HG02610 (cell line): Measurements from ENCODE around the gene SARS2.
A peak's percentile ranks its signal among the peaks of the same experiment; 100 is the strongest.

Experiments used
- ATAC-seq: cut with Tn5 transposase; IDR thresholded peaks from one replicate; pipeline ENCODE4 v1.9.1; 2021; ENCODE audit warnings: mild to moderate bottlenecking, moderate library complexity; ENCODE audit not compliant: unreplicated experiment

Gene SARS2

DNA sequence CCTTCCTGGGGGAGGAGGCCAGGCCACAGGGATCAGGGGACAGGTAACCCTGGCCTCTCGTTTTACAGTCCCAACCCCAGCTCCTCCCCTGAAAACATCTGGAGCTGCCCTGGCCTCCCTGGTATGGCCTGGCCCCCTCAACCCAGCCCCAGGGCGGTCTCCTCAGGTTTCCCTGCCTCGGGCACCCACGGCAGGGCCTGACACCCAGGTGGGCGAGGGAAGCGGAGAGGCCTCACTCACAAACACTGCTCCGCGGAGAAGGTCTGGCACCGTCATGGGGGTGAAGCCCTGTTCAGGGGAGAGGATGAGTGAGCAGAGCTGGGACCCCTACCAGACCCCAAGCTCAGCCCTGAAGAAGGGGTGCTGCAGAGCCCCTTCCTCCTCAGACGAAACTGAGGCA lies 12.0 kb downstream of the SARS2 start:
- no peak for ATAC-seq

DNA sequence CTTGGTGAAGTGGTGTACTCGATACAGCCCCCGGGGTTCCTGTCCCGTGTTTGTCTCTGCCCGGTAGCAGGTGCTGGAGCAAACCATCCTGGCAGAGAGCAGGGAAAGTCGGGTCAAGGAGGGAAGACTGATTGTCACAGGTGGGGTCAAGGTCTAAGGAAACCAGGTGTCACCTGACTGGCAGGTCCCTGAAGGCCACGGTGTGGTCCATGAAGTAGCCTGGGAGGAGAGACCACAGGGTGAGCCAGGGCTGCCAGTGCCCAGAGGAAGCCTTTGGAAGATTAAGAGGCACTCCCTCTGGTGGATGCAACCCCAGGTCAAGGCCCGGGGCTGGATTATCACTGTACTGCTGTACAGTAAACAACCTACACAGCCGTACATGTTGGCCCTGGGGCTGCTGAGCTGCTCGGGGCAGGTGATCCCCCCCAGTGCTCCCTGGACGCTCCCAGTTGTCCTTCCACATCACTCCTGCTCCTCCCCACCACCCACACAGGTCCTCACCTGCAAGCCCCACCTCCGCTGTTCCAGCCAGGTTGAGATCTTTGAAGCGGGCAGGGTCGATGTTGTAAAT lies 12.6 kb downstream of the SARS2 start:
- ATAC-seq: no peak

DNA sequence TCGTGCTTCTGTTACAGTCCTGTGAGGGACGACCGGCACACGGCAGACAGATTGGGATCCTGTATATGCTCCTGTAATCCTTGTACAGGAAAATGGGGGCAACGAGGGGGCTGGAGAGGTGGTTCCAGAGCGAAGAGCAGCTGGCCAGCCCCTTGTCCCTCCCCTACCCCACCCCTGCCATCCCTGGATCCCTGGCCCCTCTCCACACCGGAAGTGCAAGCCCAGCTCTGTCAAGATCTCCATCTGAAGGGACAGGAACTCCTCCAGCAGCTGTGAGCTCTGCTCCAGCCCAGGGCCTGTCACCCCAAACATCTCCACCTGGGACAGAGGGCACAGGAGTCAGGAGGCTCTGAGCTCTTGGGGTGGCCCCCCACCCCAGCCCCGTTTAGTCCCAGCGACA lies 13.0 kb downstream of the SARS2 start:
- ATAC-seq: no peak

GRCh38 chr19:38915329-38916321 lies 14.9 kb downstream of the SARS2 start:
- no peak for ATAC-seq

GRCh38 chr19:38913958-38914357 lies 16.6 kb downstream of the SARS2 start:
- ATAC-seq: no peak

GRCh38 chr19:38912600-38913514 lies 17.7 kb downstream of the SARS2 start:
- ATAC-seq: no peak

- no peak for ATAC-seq
Measured at GRCh38 chr19:38911388-38912001, 19.1 kb downstream of the SARS2 start.

- ATAC-seq: no peak
Measured at GRCh38 chr19:38910488-38910887, 20.1 kb downstream of the SARS2 start.

GRCh38 chr19:38908911-38909310 lies 21.7 kb downstream of the SARS2 start:
- no peak for ATAC-seq

- ATAC-seq: no peak
Measured at GRCh38 chr19:38907670-38908069, 22.9 kb downstream of the SARS2 start.

DNA sequence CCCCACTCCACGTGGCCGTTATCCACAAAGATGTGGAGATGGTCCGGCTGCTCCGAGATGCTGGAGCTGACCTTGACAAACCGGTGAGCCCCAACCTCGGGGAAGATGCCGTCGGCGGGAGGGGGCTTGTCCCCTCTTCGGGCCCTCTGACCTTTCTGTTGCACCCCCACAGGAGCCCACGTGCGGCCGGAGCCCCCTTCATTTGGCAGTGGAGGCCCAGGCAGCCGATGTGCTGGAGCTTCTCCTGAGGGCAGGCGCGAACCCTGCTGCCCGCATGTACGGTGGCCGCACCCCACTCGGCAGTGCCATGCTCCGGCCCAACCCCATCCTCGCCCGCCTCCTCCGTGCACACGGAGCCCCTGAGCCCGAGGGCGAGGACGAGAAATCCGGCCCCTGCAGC lies 23.3 kb downstream of the SARS2 start:
- no peak for ATAC-seq

- no peak for ATAC-seq
Measured at GRCh38 chr19:38905620-38906019, 24.9 kb downstream of the SARS2 start.

DNA sequence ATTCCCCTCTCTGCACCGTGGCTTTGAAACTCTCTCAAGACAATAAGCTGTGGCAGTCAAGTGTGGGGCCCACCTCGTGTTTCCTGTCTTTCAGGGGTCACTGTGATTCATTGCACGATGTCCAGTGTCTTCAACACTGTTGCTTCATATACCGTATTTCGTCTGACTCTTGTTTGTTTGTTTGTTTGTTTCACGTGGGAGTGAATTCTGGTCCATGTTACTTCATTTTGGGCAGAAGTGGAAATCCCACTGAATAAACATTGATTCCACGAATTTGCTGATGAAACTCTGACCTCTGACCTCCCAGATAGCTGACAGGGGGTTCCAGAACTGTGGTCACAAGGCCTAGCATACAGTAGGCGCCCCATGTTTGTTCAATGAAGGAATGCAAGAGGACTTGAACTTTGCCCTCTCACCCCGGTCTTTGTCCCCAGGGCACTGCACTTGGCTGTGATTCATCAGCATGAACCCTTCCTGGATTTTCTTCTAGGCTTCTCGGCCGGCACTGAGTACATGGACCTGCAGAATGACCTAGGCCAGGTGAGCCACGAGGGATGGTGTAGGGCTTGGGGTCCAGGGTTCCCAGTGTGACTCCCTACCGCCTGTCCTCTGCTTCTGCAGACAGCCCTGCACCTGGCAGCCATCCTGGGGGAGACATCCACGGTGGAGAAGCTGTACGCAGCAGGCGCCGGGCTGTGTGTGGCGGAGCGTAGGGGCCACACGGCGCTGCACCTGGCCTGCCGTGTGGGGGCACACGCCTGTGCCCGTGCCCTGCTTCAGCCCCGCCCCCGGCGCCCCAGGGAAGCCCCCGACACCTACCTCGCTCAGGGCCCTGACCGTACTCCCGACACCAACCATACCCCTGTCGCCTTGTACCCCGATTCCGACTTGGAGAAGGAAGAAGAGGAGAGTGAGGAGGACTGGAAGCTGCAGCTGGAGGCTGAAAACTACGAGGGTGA lies 25.7 kb downstream of the SARS2 start:
- ATAC-seq: no peak

- no peak for ATAC-seq
Measured at GRCh38 chr19:38901683-38902082, 28.9 kb downstream of the SARS2 start.

DNA sequence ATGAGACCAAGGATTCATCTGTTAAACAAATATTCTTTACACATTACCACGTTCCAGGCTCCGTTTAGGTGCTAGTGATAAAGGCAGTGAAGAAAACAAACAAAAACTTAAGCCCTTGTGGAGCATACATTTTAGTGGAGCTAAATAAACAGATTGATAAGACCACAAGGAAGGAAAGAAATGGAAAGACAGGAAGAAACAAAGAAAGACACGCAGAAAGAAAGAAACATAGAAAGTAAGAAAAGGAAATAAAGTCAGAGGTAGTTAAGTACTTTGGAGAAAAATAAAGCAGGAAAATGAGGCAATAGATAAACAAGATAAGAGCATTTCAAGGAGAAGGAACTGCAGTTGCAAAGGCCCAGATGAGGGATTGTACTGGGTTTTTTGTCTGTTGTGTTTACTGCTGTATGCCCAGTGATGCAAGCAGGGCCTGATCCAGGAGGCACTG lies 29.8 kb downstream of the SARS2 start:
- ATAC-seq: no peak

- ATAC-seq: no peak
Measured at GRCh38 chr19:38900202-38900629, 30.3 kb downstream of the SARS2 start.

DNA sequence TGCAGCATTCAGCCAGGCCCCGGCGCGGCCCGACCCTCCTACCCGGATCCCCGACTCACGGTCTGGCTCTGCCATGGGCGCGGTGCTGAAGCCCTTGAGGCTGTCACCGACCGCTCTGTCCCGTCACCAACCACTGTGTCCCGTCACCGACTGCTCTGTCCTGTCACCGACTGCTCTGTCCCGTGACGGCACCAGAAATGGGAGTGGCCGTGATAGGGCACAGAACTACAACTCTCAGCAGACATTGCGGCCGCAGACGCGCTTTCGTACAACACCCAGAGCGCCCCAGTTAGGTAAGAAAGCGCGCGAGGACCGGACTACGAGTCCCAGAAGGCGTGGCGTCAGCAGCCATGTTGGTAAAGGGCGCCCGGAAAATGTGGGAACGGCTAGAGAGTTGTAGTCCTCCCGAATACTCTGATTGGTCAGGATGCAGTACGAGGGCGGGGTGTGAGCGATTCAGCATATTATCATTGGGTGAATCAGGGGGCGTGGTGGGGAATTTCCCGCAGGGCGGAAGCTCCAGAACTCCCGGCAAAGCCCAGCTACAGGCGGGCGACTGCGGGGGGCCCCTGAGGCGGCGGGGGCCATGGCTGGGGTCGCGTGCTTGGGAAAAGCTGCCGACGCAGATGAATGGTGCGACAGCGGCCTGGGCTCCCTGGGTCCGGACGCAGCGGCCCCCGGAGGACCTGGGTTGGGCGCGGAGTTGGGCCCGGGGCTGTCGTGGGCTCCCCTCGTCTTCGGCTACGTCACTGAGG lies 30.9 kb downstream of the SARS2 start, which contains the start of the genes NFKBIB and SIRT2:
NFKBIB (plus strand) TSS at position 523 of the 755 bp plus-strand sequence; CDS start at position 587, 64 bp downstream.
SIRT2 (minus strand) TSS at position 172 of the 755 bp plus-strand sequence; CDS start at position 75, 97 bp downstream.
- ATAC-seq: peak; percentile 92

- ATAC-seq: no peak
Measured at GRCh38 chr19:38898788-38899446, 31.6 kb downstream of the SARS2 start.
